Body of pancreas (tissue), 4 donors: ENCODE measurements around the gene CAPN15. TPM values are rescaled to one million over a fixed set of nuclear protein-coding genes. Genes with fewer than 3 reads are reported as not detected.

Source experiments
- ATAC-seq: fragments of 150-250 bp; one replicate; pipeline ENCODE4 v1.9.1; 2016
- DNase-seq, 4 donors: peaks; one replicate each; pipeline ENCODE4 v3.0.0-alpha.2; 2019
- H3K27ac ChIP-seq, 4 donors: fragments of 200-600 bp; sonication (generic); 1 replicate in 3 of 4; 2 replicates in 1 of 4; pipeline versions ENCODE4 v1.5.1 to v1.6.1; 2016 to 2019; ENCODE audit warnings: mild to moderate bottlenecking in 1 of 4, mixed read lengths in 1 of 4, moderate library complexity in 1 of 4
- H3K27me3 ChIP-seq, 2 donors: fragments of 200-600 bp; sonication (generic); one replicate each; pipeline ENCODE4 v1.6.0; 2016; ENCODE audit warnings: mild to moderate bottlenecking in 1 of 2
- H3K36me3 ChIP-seq, 2 donors: fragments of 200-600 bp; sonication (generic); replicated peaks in 1 of 2; 2 replicates each; pipeline ENCODE4 v1.5.1; 2016; ENCODE audit warnings: low read depth in 2 of 2; ENCODE audit not compliant: insufficient read depth in 1 of 2
- H3K4me1 ChIP-seq: fragments of 200-600 bp; sonication (generic); one replicate; pipeline ENCODE4 v1.6.0; 2016
- H3K4me3 ChIP-seq, 2 donors: fragments of 200-600 bp; sonication (generic); 1 replicate in 1 of 2; 2 replicates in 1 of 2; pipeline ENCODE4 v1.5.1; 2016 to 2019
- H3K9me3 ChIP-seq, 3 donors: fragments of 200-600 bp; sonication (generic); 1 replicate in 2 of 3; 2 replicates in 1 of 3; pipeline ENCODE4 v1.5.1; 2016
- CTCF ChIP-seq, 7 experiments: fragments of 450-650 bp in 4 of 7; fragments of 200-600 bp in 3 of 7; sonication (generic) in 3 of 7; IDR thresholded peaks; one replicate each; pipeline ENCODE4 v1.5.1; 2016 to 2019; ENCODE audit warnings: antibody characterized with exemption in 7 of 7
- POLR2A ChIP-seq, 3 donors: fragments of 450-650 bp; IDR thresholded peaks; one replicate each; pipeline ENCODE4 v1.6.1; 2016; ENCODE audit warnings: antibody characterized with exemption in 3 of 3, mild to moderate bottlenecking in 2 of 3
- WGBS, 2 donors: methylation state at CpG; one replicate each; pipeline ENCODE4 v1.1.5; 2017; 5-methylcytosine and 5-hydroxymethylcytosine counted together
- intact Hi-C: fragments of 100-400 bp; cut with DNase I; formaldehyde crosslinking; loops from one replicate; pipeline ENCODE4 v1.15.1; 2023
- total RNA-seq, 2 donors: library from RNA; depleted of rRNA; stranded (reverse); fragments of >200 nt; gene quantifications; one replicate each; pipeline ENCODE4 v1.1.0, GENCODE V29; 2016

CAPN15 gene
- total RNA-seq, 2 donors from 2014 or later = 48.0 to 104 TPM

- no peak overlapping the region for H3K4me3 ChIP-seq
- no peak overlapping the region for H3K27ac ChIP-seq
- DNase-seq (no peak), ATAC-seq (no peak)
- TF ChIP-seq POLR2A (IDR thresholded peaks at IDR 0.05) (no peak), CTCF (IDR thresholded peaks at IDR 0.05) (no peak)
- H3K4me1 ChIP-seq = no peaks in the 10 kb centered on the region
- H3K9me3 ChIP-seq = no peaks in the 10 kb centered on the region
- intact Hi-C loops = no loop called here
- H3K36me3 ChIP-seq = no peaks in the 10 kb centered on the region
- 81 to 84% methylated on average over 11 to 12 of the region's 12 CpGs for WGBS, 2 donors
- H3K27me3 ChIP-seq = no peaks in the 10 kb centered on the region
Observed at GRCh38 chr16:500709-501108, 26.8 kb upstream of the CAPN15 start.

- intact Hi-C loops = no loop called here
- DNase-seq (no peak), ATAC-seq (no peak)
- H3K27me3 ChIP-seq = no peaks in the 10 kb centered on the region
- no peaks in the 10 kb centered on the region for H3K9me3 ChIP-seq
- TF ChIP-seq POLR2A (IDR thresholded peaks at IDR 0.05) (no peak), CTCF (IDR thresholded peaks at IDR 0.05) (no peak)
- 74 to 81% methylated on average over 9 to 22 of the region's 22 CpGs for WGBS, 2 donors
- H3K4me3 ChIP-seq = no peak overlapping the region
- no peaks in the 10 kb centered on the region for H3K4me1 ChIP-seq
- H3K27ac ChIP-seq = no peak overlapping the region
- H3K36me3 ChIP-seq = peaks cover 0 to 2% of the 10 kb centered on the region in 2 donors
Observed at GRCh38 chr16:502179-502943, 25.2 kb upstream of the CAPN15 start.

GRCh38 chr16:503150-504071 is 24.1 kb upstream of the CAPN15 start:
- ATAC-seq = no peak
- WGBS, 2 donors = 94 to 96% methylated on average over 7 to 21 of the region's 23 CpGs
- no peak overlapping the region for H3K27ac ChIP-seq

GRCh38 chr16:505479-506245 is 21.9 kb upstream of the CAPN15 start:
- DNase-seq = no peak
- intact Hi-C loops = no loop called here
- Histone ChIP-seq H3K27me3 (no peaks in the 10 kb centered on the region), H3K36me3 (peaks cover 0 to 2% of the 10 kb centered on the region in 2 donors), H3K27ac (no peak overlapping the region), H3K9me3 (no peaks in the 10 kb centered on the region), H3K4me1 (no peaks in the 10 kb centered on the region), H3K4me3 (no peak overlapping the region)
- ATAC-seq = no peak
- TF ChIP-seq POLR2A (IDR thresholded peaks at IDR 0.05) (no peak), CTCF (IDR thresholded peaks at IDR 0.05) (no peak)
- 89 to 97% methylated on average over 17 to 29 of the region's 33 CpGs for WGBS, 2 donors

More at GRCh38 chr16:503150-504071, 24.1 kb upstream of the CAPN15 start:
- Histone ChIP-seq H3K4me3 (no peak overlapping the region), H3K4me1 (no peaks in the 10 kb centered on the region), H3K27me3 (no peaks in the 10 kb centered on the region), H3K36me3 (peaks cover 0 to 2% of the 10 kb centered on the region in 2 donors), H3K9me3 (no peaks in the 10 kb centered on the region)
- no peak for DNase-seq
- intact Hi-C loops = no loop called here
- TF ChIP-seq POLR2A (IDR thresholded peaks at IDR 0.05) = no peak
- no peak for TF ChIP-seq CTCF (IDR thresholded peaks at IDR 0.05)
